CD14-positive monocyte (primary cell): ENCODE results near the gene DNAJA2. TPM values are rescaled to one million over a fixed set of nuclear protein-coding genes. Genes with fewer than 3 reads are reported as not detected.

Experiments
- DNase-seq, 3 donors: peaks; one replicate each; pipeline ENCODE4 v3.0.0-alpha.2; 2011 to 2022
- H2AFZ ChIP-seq: 2 replicates; pipeline ENCODE4 v1.6.0; 2012; ENCODE audit warnings: mild to moderate bottlenecking, low read depth, low read length, inconsistent platforms; ENCODE audit not compliant: insufficient read depth, poor library complexity, severe bottlenecking
- H3K27ac ChIP-seq, 2 donors: 1 replicate in 1 of 2; 2 replicates in 1 of 2; pipeline ENCODE4 v1.5.1; 2012 to 2013; ENCODE audit warnings: low read length in 2 of 2, control low read depth in 1 of 2, inconsistent platforms in 1 of 2, low read depth in 1 of 2, mild to moderate bottlenecking in 1 of 2
- H3K27me3 ChIP-seq, 2 donors: one replicate each; pipeline versions ENCODE4 v1.6.0 to v1.6.1; 2011 to 2013; ENCODE audit warnings: low read length in 2 of 2; ENCODE audit not compliant: control insufficient read depth in 2 of 2, insufficient read depth in 2 of 2
- H3K36me3 ChIP-seq, 2 donors: replicated peaks in 1 of 2; 1 replicate in 1 of 2; 2 replicates in 1 of 2; pipeline versions ENCODE4 v1.5.1 to v1.6.1; 2012 to 2013; ENCODE audit warnings: low read length in 2 of 2, control low read depth in 1 of 2, inconsistent platforms in 1 of 2, mild to moderate bottlenecking in 1 of 2; ENCODE audit not compliant: insufficient read depth in 2 of 2, control insufficient read depth in 1 of 2
- H3K4me1 ChIP-seq, 2 donors: 1 replicate in 1 of 2; 2 replicates in 1 of 2; pipeline versions ENCODE4 v1.5.1 to v1.6.1; 2012 to 2013; ENCODE audit warnings: low read length in 2 of 2, control low read depth in 1 of 2, inconsistent platforms in 1 of 2, mild to moderate bottlenecking in 1 of 2, moderate library complexity in 1 of 2; ENCODE audit not compliant: insufficient read depth in 2 of 2, control insufficient read depth in 1 of 2
- H3K4me2 ChIP-seq: replicated peaks from 2 replicates; pipeline ENCODE3; 2012; ENCODE audit warnings: low read length, moderate library complexity, mild to moderate bottlenecking; ENCODE audit not compliant: poor library complexity, severe bottlenecking; ENCODE audit errors: extremely low read depth
- H3K4me3 ChIP-seq, 3 experiments: fragments of 200-600 bp in 1 of 3; sonication (generic) in 1 of 3; replicated peaks in 1 of 3; 1 replicate in 2 of 3; 2 replicates in 1 of 3; pipeline ENCODE4 v1.5.1; 2011 to 2013; ENCODE audit warnings: low read length in 3 of 3, mild to moderate bottlenecking in 3 of 3, control low read depth in 2 of 3, low read depth in 2 of 3, inconsistent platforms in 1 of 3, moderate library complexity in 1 of 3
- H3K79me2 ChIP-seq: 2 replicates; pipeline ENCODE4 v1.6.0; 2012; ENCODE audit warnings: mild to moderate bottlenecking, control low read depth, inconsistent platforms, low read length, moderate library complexity; ENCODE audit not compliant: insufficient read depth
- H3K9ac ChIP-seq: 2 replicates; pipeline ENCODE4 v1.6.0; 2017; ENCODE audit warnings: low read length, mild to moderate bottlenecking; ENCODE audit not compliant: insufficient read depth, poor library complexity, severe bottlenecking
- H3K9me3 ChIP-seq, 2 donors: replicated peaks in 1 of 2; 1 replicate in 1 of 2; 2 replicates in 1 of 2; pipeline versions ENCODE4 v1.5.1 to v1.6.1; 2012 to 2013; ENCODE audit warnings: low read length in 2 of 2, control low read depth in 1 of 2; ENCODE audit not compliant: control insufficient read depth in 1 of 2, insufficient read depth in 1 of 2
- H4K20me1 ChIP-seq: 2 replicates; pipeline ENCODE4 v1.6.0; 2012; ENCODE audit warnings: mild to moderate bottlenecking, low read length, control low read depth, moderate library complexity; ENCODE audit not compliant: insufficient read depth
- H3K27ac Mint-ChIP-seq, 7 donors: one replicate each; pipeline ENCODE4 v1.8.0; 2020; ENCODE audit warnings: mild to moderate bottlenecking in 7 of 7, mixed read lengths in 7 of 7, moderate library complexity in 6 of 7, inconsistent platforms in 2 of 7
- H3K27me3 Mint-ChIP-seq, 3 donors: one replicate each; pipeline ENCODE4 v1.8.0; 2021 to 2022; ENCODE audit warnings: low read depth in 3 of 3, mild to moderate bottlenecking in 3 of 3, mixed read lengths in 3 of 3, moderate library complexity in 3 of 3, inconsistent platforms in 1 of 3
- H3K36me3 Mint-ChIP-seq, 2 donors: one replicate each; pipeline ENCODE4 v1.8.0; 2020; ENCODE audit warnings: mixed read lengths in 2 of 2, inconsistent platforms in 1 of 2, mild to moderate bottlenecking in 1 of 2
- H3K4me1 Mint-ChIP-seq: one replicate; pipeline ENCODE4 v1.8.0; 2020; ENCODE audit warnings: mild to moderate bottlenecking, mixed read lengths
- H3K4me3 Mint-ChIP-seq, 2 donors: one replicate each; pipeline ENCODE4 v1.8.0; 2020; ENCODE audit warnings: mild to moderate bottlenecking in 2 of 2, mixed read lengths in 2 of 2, moderate library complexity in 1 of 2
- H3K9me3 Mint-ChIP-seq, 7 donors: one replicate each; pipeline ENCODE4 v1.8.0; 2020 to 2022; ENCODE audit warnings: mixed read lengths in 7 of 7, mild to moderate bottlenecking in 6 of 7, moderate library complexity in 6 of 7, inconsistent platforms in 2 of 7
- WGBS: methylation state at CpG from one replicate; pipeline ENCODE4 v1.1.5; 2013; ENCODE audit warnings: missing lambda C conversion rate; ENCODE audit not compliant: insufficient coverage; 5-methylcytosine and 5-hydroxymethylcytosine counted together
- intact Hi-C, 2 donors: fragments of 100-400 bp; cut with micrococcal nuclease; formaldehyde crosslinking; loops; one replicate each; pipeline versions ENCODE4 v1.15.0 to v1.15.1; 2023
- polyA plus RNA-seq, 3 donors: library from polyadenylated mRNA; depleted of rRNA in 1 of 3; unstranded in 2 of 3; stranded (reverse) in 1 of 3; fragments of 300-500 nt in 2 of 3; fragments of >200 nt in 1 of 3; fragmentation: Illumina TruSeq in 2 of 3; gene quantifications; 1 replicate in 2 of 3; 2 replicates in 1 of 3; pipeline ENCODE4 v1.2.3, GENCODE V29; 2012 to 2021
- TF ChIP-seq, protein P1 (sequence below): fragments of 200-600 bp; IDR thresholded peaks from one replicate; pipeline ENCODE4 v1.8.0; 2022; ENCODE audit warnings: antibody characterized with exemption, mild to moderate bottlenecking

DNAJA2 gene
- polyA plus RNA-seq, 3 donors: 14.4 to 63.4 (median 62.9) TPM

DNA sequence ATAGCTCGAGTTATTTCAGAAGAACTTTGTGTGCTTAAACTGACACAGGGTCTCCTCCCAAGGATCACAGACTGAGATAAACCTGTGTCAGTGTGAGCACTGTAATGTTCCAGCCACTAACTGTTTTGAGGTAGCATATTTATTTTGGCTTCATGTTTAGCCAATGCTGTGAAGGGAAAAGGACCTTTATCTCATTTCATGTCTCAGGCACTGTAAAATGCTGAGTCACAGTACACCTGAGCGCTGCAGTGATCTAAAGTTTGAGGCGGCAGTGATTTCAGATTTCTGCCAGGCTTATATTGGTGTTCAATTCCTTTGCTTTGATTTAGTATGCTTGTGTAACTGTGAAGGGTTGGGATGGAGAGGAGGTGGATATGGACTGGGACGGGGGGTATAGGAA is 3.1 kb upstream of the DNAJA2 start:
- Histone ChIP-seq H3K9me3 (no peaks in the 10 kb centered on the region), H3K79me2 (peaks cover 19% of the 10 kb centered on the region), H3K4me1 (peaks cover 22 to 28% of the 10 kb centered on the region in 2 donors), H3K9ac (no peak overlapping the region), H2AFZ (no peak overlapping the region), H4K20me1 (peaks cover 13% of the 10 kb centered on the region), H3K27me3 (no peaks in the 10 kb centered on the region), H3K4me3 (no peak overlapping the region), H3K4me2 (no peak overlapping the region), H3K36me3 (peaks cover 0 to 4% of the 10 kb centered on the region in 2 donors), H3K27ac (no peak overlapping the region)
- H3K27me3 Mint-ChIP-seq: peaks cover 0 to 2% (median 0%) of the 10 kb centered on the region in 3 donors
- WGBS: 84% methylated on average over 3 of the region's 4 CpGs
- H3K36me3 Mint-ChIP-seq: peaks cover 2% of the 10 kb centered on the region in 2 donors
- TF ChIP-seq, protein P1, sequence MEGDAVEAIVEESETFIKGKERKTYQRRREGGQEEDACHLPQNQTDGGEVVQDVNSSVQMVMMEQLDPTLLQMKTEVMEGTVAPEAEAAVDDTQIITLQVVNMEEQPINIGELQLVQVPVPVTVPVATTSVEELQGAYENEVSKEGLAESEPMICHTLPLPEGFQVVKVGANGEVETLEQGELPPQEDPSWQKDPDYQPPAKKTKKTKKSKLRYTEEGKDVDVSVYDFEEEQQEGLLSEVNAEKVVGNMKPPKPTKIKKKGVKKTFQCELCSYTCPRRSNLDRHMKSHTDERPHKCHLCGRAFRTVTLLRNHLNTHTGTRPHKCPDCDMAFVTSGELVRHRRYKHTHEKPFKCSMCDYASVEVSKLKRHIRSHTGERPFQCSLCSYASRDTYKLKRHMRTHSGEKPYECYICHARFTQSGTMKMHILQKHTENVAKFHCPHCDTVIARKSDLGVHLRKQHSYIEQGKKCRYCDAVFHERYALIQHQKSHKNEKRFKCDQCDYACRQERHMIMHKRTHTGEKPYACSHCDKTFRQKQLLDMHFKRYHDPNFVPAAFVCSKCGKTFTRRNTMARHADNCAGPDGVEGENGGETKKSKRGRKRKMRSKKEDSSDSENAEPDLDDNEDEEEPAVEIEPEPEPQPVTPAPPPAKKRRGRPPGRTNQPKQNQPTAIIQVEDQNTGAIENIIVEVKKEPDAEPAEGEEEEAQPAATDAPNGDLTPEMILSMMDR: no peak
- peaks cover 27% of the 10 kb centered on the region for H3K4me1 Mint-ChIP-seq
- H3K27ac Mint-ChIP-seq: no peak overlapping the region
- H3K9me3 Mint-ChIP-seq: peaks cover 0 to 1% (median 0%) of the 10 kb centered on the region in 7 donors
- no peak overlapping the region for H3K4me3 Mint-ChIP-seq
- intact Hi-C loops: loop anchor here in 1 of 2 donors (10.0 kb wide), 2 partner anchors 58 to 488 kb away; partner anchors contain the start of genes ITFG1 and PHKB
- no peak for DNase-seq

DNA sequence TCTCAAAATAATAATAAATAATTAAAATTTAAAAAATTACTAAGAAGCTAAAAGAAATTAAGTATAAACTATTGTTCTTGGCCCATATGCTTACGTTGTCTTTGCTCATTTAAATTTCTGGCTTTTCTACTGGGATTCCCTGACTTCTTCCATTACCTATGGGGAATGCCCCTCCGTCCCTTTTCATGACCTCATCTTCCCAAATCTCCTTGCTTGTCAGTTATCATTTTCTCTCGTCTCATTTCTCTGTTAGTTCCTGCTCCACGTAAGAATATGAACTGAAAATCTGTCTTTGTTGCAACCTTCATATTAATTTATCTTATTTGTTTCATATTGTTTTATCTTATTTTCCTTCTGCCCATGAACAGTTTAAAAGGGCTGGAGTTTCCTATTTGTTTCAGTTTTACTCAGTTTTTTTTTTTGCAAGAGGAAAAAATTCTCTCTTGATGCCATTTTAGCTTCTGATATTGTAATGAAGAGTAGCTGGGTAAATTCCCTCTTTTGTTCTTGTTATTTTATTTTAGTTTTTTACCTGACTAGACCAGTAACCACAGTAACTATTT is 2.5 kb upstream of the DNAJA2 start:
- H3K79me2 ChIP-seq: peaks cover 24% of the 10 kb centered on the region
- no peaks in the 10 kb centered on the region for H3K27me3 ChIP-seq
- WGBS: 80% methylated on average over 1 of the region's 4 CpGs
- no peak overlapping the region for H3K27ac ChIP-seq
- H3K36me3 Mint-ChIP-seq: peaks cover 6 to 8% of the 10 kb centered on the region in 2 donors
- H3K27ac Mint-ChIP-seq: no peak overlapping the region
- H3K4me2 ChIP-seq: no peak overlapping the region
- no peaks in the 10 kb centered on the region for H3K9me3 ChIP-seq
- intact Hi-C loops: loop anchor here in 1 of 2 donors (10.0 kb wide), 2 partner anchors 59 to 489 kb away; partner anchors contain the start of genes ITFG1 and PHKB
- H3K4me3 Mint-ChIP-seq: no peak overlapping the region
- H3K9me3 Mint-ChIP-seq: peaks cover 0 to 1% (median 0%) of the 10 kb centered on the region in 7 donors
- H3K4me3 ChIP-seq: no peak overlapping the region
- H3K36me3 ChIP-seq: peaks cover 0 to 9% of the 10 kb centered on the region in 2 donors
- no peak overlapping the region for H3K9ac ChIP-seq
- no peak overlapping the region for H2AFZ ChIP-seq
- TF ChIP-seq, protein P1: no peak
- H3K27me3 Mint-ChIP-seq: peaks cover 0 to 2% (median 0%) of the 10 kb centered on the region in 3 donors
- no peak for DNase-seq
- peaks cover 24% of the 10 kb centered on the region for H3K4me1 Mint-ChIP-seq
- peaks cover 19 to 26% of the 10 kb centered on the region in 2 donors for H3K4me1 ChIP-seq
- peaks cover 13% of the 10 kb centered on the region for H4K20me1 ChIP-seq
